Liver (tissue), 3 donors: ENCODE results near the gene AWAT2.

Source experiments
- CTCF ChIP-seq: fragments of 150-350 bp; IDR thresholded peaks from 2 replicates; pipeline ENCODE4 v1.5.1; 2017; ENCODE audit warnings: improper control_type of control experiment, low read depth, low read length; ENCODE audit not compliant: missing input control
- REST ChIP-seq: IDR thresholded peaks from 2 replicates; pipeline ENCODE4 v1.6.1; 2016; ENCODE audit warnings: antibody characterized with exemption, mild to moderate bottlenecking
- RXRA ChIP-seq, 2 donors: IDR thresholded peaks; 2 replicates each; pipeline ENCODE4 v1.6.1; 2017 to 2018; ENCODE audit warnings: antibody characterized with exemption in 2 of 2, mild to moderate bottlenecking in 1 of 2
- SP1 ChIP-seq: IDR thresholded peaks from 2 replicates; pipeline ENCODE4 v1.6.1; 2018; ENCODE audit warnings: antibody characterized with exemption, mild to moderate bottlenecking
- YY1 ChIP-seq: IDR thresholded peaks from 2 replicates; pipeline ENCODE4 v1.6.1; 2016; ENCODE audit warnings: antibody characterized with exemption, mild to moderate bottlenecking
- ZBTB33 ChIP-seq: IDR thresholded peaks from 2 replicates; pipeline ENCODE4 v1.6.1; 2016; ENCODE audit warnings: antibody characterized with exemption
- donor health status: healthy.
- donor health status: healthy.

GRCh38 chrX:70082723-70083122, 33.0 kb upstream of the AWAT2 start:
- no peak for TF ChIP-seq RXRA (IDR thresholded peaks at IDR 0.05)
- no peak for TF ChIP-seq YY1
- TF ChIP-seq REST = no peak
- no peak for TF ChIP-seq SP1
- no peak for TF ChIP-seq ZBTB33
- no peak for TF ChIP-seq CTCF
